SK-N-SH (cell line): ENCODE data around the gene LPP. TPM values are rescaled to one million over a fixed set of nuclear protein-coding genes. Genes with fewer than 3 reads are reported as not detected.
A peak's percentile ranks its signal among the peaks of the same experiment; 100 is the strongest.
"Not testable (repeated sequence)": the region's sequence is repeated elsewhere in the genome, so short reads cannot be mapped to it uniquely, and the experiment has no call there.

Source experiments
- CTCF ChIA-PET: fragments of 300-600, 350-600 bp; formaldehyde crosslinking; extraction: SDS; loops from one replicate; lab custom pipeline; 2021; lab: Yijun Ruan, JAX
- POLR2A ChIA-PET: fragments of 350-600 bp; sonication (Branson Sonifier 250); formaldehyde crosslinking; extraction: SDS; loops from one replicate; lab custom pipeline; 2020; ENCODE audit warnings: antibody characterized with exemption, inconsistent platforms; lab: Yijun Ruan, JAX
- DNase-seq: peaks from one replicate; pipeline ENCODE4 v3.0.0; 2012
- H2AFZ ChIP-seq: fragments of 200-600 bp; sonication (generic); 2 replicates; pipeline ENCODE4 v1.8.1; 2016; ENCODE audit warnings: antibody characterized with exemption, mild to moderate bottlenecking, low read depth
- H3F3A ChIP-seq: fragments of 200-600 bp; sonication (generic); replicated peaks from 2 replicates; pipeline ENCODE3; 2016; ENCODE audit warnings: antibody characterized with exemption, mild to moderate bottlenecking; ENCODE audit not compliant: insufficient read depth
- H3K27ac ChIP-seq, 2 experiments: fragments of 200-500 bp in 1 of 2; fragments of 200-600 bp in 1 of 2; sonication (Bioruptor generic) in 1 of 2; sonication (generic), shearing (Covaris generic) in 1 of 2; 2 replicates each; pipeline versions ENCODE4 v1.5.1 to v1.6.1; 2014 to 2016; ENCODE audit warnings: low read depth in 2 of 2, inconsistent platforms in 1 of 2, low read length in 1 of 2, mild to moderate bottlenecking in 1 of 2, mixed read lengths in 1 of 2
- H3K27me3 ChIP-seq: fragments of 200-600 bp; sonication (generic), shearing (Covaris generic); 2 replicates; pipeline ENCODE4 v1.6.1; 2016; ENCODE audit warnings: mixed run types; ENCODE audit not compliant: insufficient read depth
- H3K36me3 ChIP-seq, 2 experiments: fragments of 200-500 bp in 1 of 2; fragments of 200-600 bp in 1 of 2; sonication (Bioruptor generic) in 1 of 2; sonication (generic) in 1 of 2; replicated peaks in 1 of 2; 2 replicates each; pipeline versions ENCODE3 to v1.5.1; 2014 to 2016; ENCODE audit warnings: low read length in 1 of 2, mild to moderate bottlenecking in 1 of 2; ENCODE audit not compliant: insufficient read depth in 2 of 2, control insufficient read depth in 1 of 2
- H3K4me1 ChIP-seq, 2 experiments: fragments of 200-500 bp in 1 of 2; fragments of 200-600 bp in 1 of 2; sonication (Bioruptor generic) in 1 of 2; sonication (generic), shearing (Covaris generic) in 1 of 2; 2 replicates each; pipeline versions ENCODE4 v1.5.1 to v1.6.1; 2014 to 2016; ENCODE audit warnings: low read depth in 1 of 2, low read length in 1 of 2, mixed run types in 1 of 2; ENCODE audit not compliant: insufficient read depth in 2 of 2, control insufficient read depth in 1 of 2
- H3K4me2 ChIP-seq: fragments of 200-600 bp; sonication (generic), shearing (Covaris generic); 2 replicates; pipeline ENCODE4 v1.6.1; 2017; ENCODE audit warnings: mixed run types
- H3K4me3 ChIP-seq, 2 experiments: fragments of 200-500 bp in 1 of 2; fragments of 200-600 bp in 1 of 2; sonication (Bioruptor generic) in 1 of 2; sonication (generic), shearing (Covaris generic) in 1 of 2; 2 replicates each; pipeline versions ENCODE4 v1.5.1 to v1.8.1; 2014 to 2016; ENCODE audit warnings: low read depth in 2 of 2, inconsistent platforms in 1 of 2, low read length in 1 of 2, mild to moderate bottlenecking in 1 of 2, mixed read lengths in 1 of 2, moderate library complexity in 1 of 2
- H3K79me2 ChIP-seq: fragments of 200-600 bp; sonication (generic); 2 replicates; pipeline ENCODE4 v1.8.1; 2017; ENCODE audit warnings: mild to moderate bottlenecking; ENCODE audit not compliant: insufficient read depth
- H3K9ac ChIP-seq: fragments of 200-600 bp; sonication (generic); 2 replicates; pipeline ENCODE4 v1.6.1; 2017; ENCODE audit warnings: mixed run types
- H3K9me2 ChIP-seq: fragments of 200-600 bp; sonication (generic); 2 replicates; pipeline ENCODE4 v1.6.1; 2017; ENCODE audit warnings: mixed run types
- H3K9me3 ChIP-seq: fragments of 200-600 bp; sonication (generic); 2 replicates; pipeline ENCODE4 v1.6.1; 2017; ENCODE audit warnings: mixed run types, mild to moderate bottlenecking, moderate library complexity
- H4K20me1 ChIP-seq: fragments of 200-600 bp; sonication (generic); 2 replicates; pipeline ENCODE4 v1.6.1; 2017; ENCODE audit warnings: mild to moderate bottlenecking, mixed run types; ENCODE audit not compliant: insufficient read depth
- CTCF ChIP-seq: fragments of 200-600 bp; sonication (generic); IDR thresholded peaks from 2 replicates; pipeline ENCODE4 v1.6.1; 2017; ENCODE audit warnings: antibody characterized with exemption, mild to moderate bottlenecking, moderate library complexity
- EP300 ChIP-seq, 2 experiments: IDR thresholded peaks; 2 replicates each; pipeline versions ENCODE4 v1.4.0 to v1.6.1; 2012; ENCODE audit warnings: borderline replicate concordance in 1 of 2, low read depth in 1 of 2, low read length in 1 of 2
- EZH2phosphoT487 ChIP-seq: fragments of 200-600 bp; sonication (generic); IDR thresholded peaks from 2 replicates; pipeline ENCODE4 v1.6.1; 2017; ENCODE audit warnings: low read depth, mixed run types, mild to moderate bottlenecking, antibody characterized with exemption, moderate library complexity, borderline replicate concordance
- FOXJ3 ChIP-seq: sonication (generic); formaldehyde crosslinking; IDR thresholded peaks from 2 replicates; pipeline ENCODE4 v1.5.1; 2020; ENCODE audit warnings: mild to moderate bottlenecking, missing genetic modification reagents
- GABPA ChIP-seq: IDR thresholded peaks from 2 replicates; pipeline ENCODE4 v1.4.0; 2012; ENCODE audit warnings: low read depth, mild to moderate bottlenecking
- MEF2A ChIP-seq: IDR thresholded peaks from 2 replicates; pipeline ENCODE4 v1.4.0; 2012; ENCODE audit warnings: low read depth, borderline replicate concordance
- NFIC ChIP-seq: IDR thresholded peaks from 2 replicates; pipeline ENCODE4 v1.4.0; 2012; ENCODE audit warnings: borderline replicate concordance
- PBX3 ChIP-seq: IDR thresholded peaks from 2 replicates; pipeline ENCODE4; 2012
- POLR2AphosphoS5 ChIP-seq: IDR thresholded peaks from 2 replicates; pipeline ENCODE4 v1.6.1; 2012; ENCODE audit warnings: low read depth, low read length
- RXRA ChIP-seq: IDR thresholded peaks from 2 replicates; pipeline ENCODE4 v1.4.0; 2012; ENCODE audit warnings: low read depth, mild to moderate bottlenecking, borderline replicate concordance
- SIN3A ChIP-seq: IDR thresholded peaks from 2 replicates; pipeline ENCODE4 v1.6.1; 2012; ENCODE audit warnings: low read depth, mild to moderate bottlenecking, low read length, moderate library complexity, borderline replicate concordance
- TAF1 ChIP-seq: IDR thresholded peaks from 2 replicates; pipeline ENCODE4 v1.6.1; 2012; ENCODE audit warnings: low read depth, mild to moderate bottlenecking, low read length, moderate library complexity, borderline replicate concordance
- TEAD4 ChIP-seq: IDR thresholded peaks from 2 replicates; pipeline ENCODE4 v1.4.0; 2012; ENCODE audit warnings: mild to moderate bottlenecking, borderline replicate concordance; ENCODE audit not compliant: insufficient read depth
- ZBTB33 ChIP-seq: IDR thresholded peaks from 2 replicates; pipeline ENCODE4 v1.4.0; 2012; ENCODE audit warnings: low read depth, borderline replicate concordance
- WGBS: methylation state at CpG from one replicate; pipeline ENCODE4 v1.1.6; 2017; ENCODE audit warnings: low lambda C conversion rate; 5-methylcytosine and 5-hydroxymethylcytosine counted together
- polyA plus RNA-seq, 3 experiments: library from polyadenylated mRNA; depleted of rRNA; stranded (reverse); fragments of >200 nt; gene quantifications; 2 replicates each; pipeline ENCODE4 v1.2.3, GENCODE V29; 2012

Gene LPP
- polyA plus RNA-seq, 1 of the 3 experiments (the other 2 are of a cell fraction): 6.6 TPM

- TF ChIP-seq TAF1: no peak
These were observed 268.0 kb downstream of the LPP start (continued) for GRCh38 chr3:188421836-188422540.

- DNase-seq, H3K4me2 ChIP-seq, H4K20me1 ChIP-seq, H2AFZ ChIP-seq, H3K27me3 ChIP-seq, H3K9me3 ChIP-seq, H3K4me1 ChIP-seq, H3F3A ChIP-seq, H3K9ac ChIP-seq, H3K27ac ChIP-seq, H3K36me3 ChIP-seq, H3K4me3 ChIP-seq, POLR2A ChIA-PET, CTCF ChIA-PET, H3K9me2 ChIP-seq: not testable (repeated sequence)
- whole genome bisulfite sequencing: 49% methylated on average over 2 of the region's 4 CpGs
- H3K79me2 ChIP-seq: peaks cover 83% of the 10 kb centered on the region
These were observed 274.0 kb downstream of the LPP start for GRCh38 chr3:188427981-188428380.

- Histone ChIP-seq H3K4me3 (no peak overlapping the region), H3K27ac (peak overlapping the region in 1 of 2 experiments; percentile 27; a peak in 2 of 4 replicates), H2AFZ (no peak overlapping the region), H3K9me2 (no peaks in the 10 kb centered on the region), H3K9me3 (no peaks in the 10 kb centered on the region), H3K4me1 (0 out of 4 replicates have a peak, but pooled peaks cover 0 to 3% of the 10 kb centered on the region in 2 experiments), H3K36me3 (peaks cover 0 to 3% of the 10 kb centered on the region in 2 experiments), H3F3A (peaks cover 11% of the 10 kb centered on the region), H4K20me1 (no peaks in the 10 kb centered on the region), H3K79me2 (peaks cover 75% of the 10 kb centered on the region), H3K4me2 (no peak overlapping the region), H3K27me3 (no peaks in the 10 kb centered on the region), H3K9ac (no peak overlapping the region)
- CTCF ChIA-PET: no interaction called here
- DNase-seq: no peak
- POLR2A ChIA-PET: no interaction called here
- WGBS: 75% methylated on average over 5 of the region's 5 CpGs
- TF ChIP-seq EP300 (IDR thresholded peaks at IDR 0.05; ENCODE audit: borderline replicate concordance in 1 of 2, low read depth in 1 of 2, low read length in 1 of 2): no peak
These were observed 277.1 kb downstream of the LPP start for GRCh38 chr3:188431040-188431439.

- WGBS: 64% methylated on average over 3 of the region's 3 CpGs
- H3K27ac ChIP-seq: peak overlapping the region in 1 of 2 experiments; percentile 27; a peak in 2 of 4 replicates
- CTCF ChIA-PET: no interaction called here
- no peak overlapping the region for H3K9ac ChIP-seq
- no peak overlapping the region for H3K4me3 ChIP-seq
- peaks cover 11% of the 10 kb centered on the region for H3F3A ChIP-seq
- no peak overlapping the region for H3K4me2 ChIP-seq
- no peaks in the 10 kb centered on the region for H3K27me3 ChIP-seq
- H3K9me3 ChIP-seq: no peaks in the 10 kb centered on the region
- POLR2A ChIA-PET: no interaction called here
- no peaks in the 10 kb centered on the region for H3K9me2 ChIP-seq
- H3K36me3 ChIP-seq: no peaks in the 10 kb centered on the region
- H3K4me1 ChIP-seq: 0 out of 4 replicates have a peak, but pooled peaks cover 0 to 3% of the 10 kb centered on the region in 2 experiments
- peaks cover 75% of the 10 kb centered on the region for H3K79me2 ChIP-seq
- DNase-seq: no peak
- no peak overlapping the region for H2AFZ ChIP-seq
- H4K20me1 ChIP-seq: no peaks in the 10 kb centered on the region
- TF ChIP-seq MEF2A (no peak), TAF1 (no peak), POLR2AphosphoS5 (no peak), SIN3A (no peak), CTCF (no peak), RXRA (no peak), TEAD4 (no peak), ZBTB33 (no peak), EZH2phosphoT487 (no peak), FOXJ3 (CRISPR knock-in tag) (no peak), GABPA (no peak), NFIC (no peak), PBX3 (no peak)
These were observed 277.6 kb downstream of the LPP start for GRCh38 chr3:188431553-188431952.
